GM12891 (cell line): ENCODE measurements around the gene SAMD10.
A peak's percentile ranks its signal among the peaks of the same experiment; 100 is the strongest.

Experiments used
- PAX5 ChIP-seq: IDR thresholded peaks from 2 replicates; pipeline ENCODE4 v1.6.1; 2011; ENCODE audit warnings: low read length, moderate library complexity, mild to moderate bottlenecking; ENCODE audit not compliant: insufficient read depth, severe bottlenecking
- POLR2A ChIP-seq: IDR thresholded peaks from 2 replicates; pipeline ENCODE4 v1.6.1; 2011; ENCODE audit warnings: low read depth, low read length, control low read depth
- POLR2AphosphoS5 ChIP-seq: IDR thresholded peaks from 2 replicates; pipeline ENCODE4 v1.6.1; 2011; ENCODE audit warnings: low read depth, low read length, control low read depth
- TAF1 ChIP-seq: IDR thresholded peaks from 2 replicates; pipeline ENCODE4 v1.6.1; 2011; ENCODE audit warnings: low read depth, low read length, control low read depth

DNA sequence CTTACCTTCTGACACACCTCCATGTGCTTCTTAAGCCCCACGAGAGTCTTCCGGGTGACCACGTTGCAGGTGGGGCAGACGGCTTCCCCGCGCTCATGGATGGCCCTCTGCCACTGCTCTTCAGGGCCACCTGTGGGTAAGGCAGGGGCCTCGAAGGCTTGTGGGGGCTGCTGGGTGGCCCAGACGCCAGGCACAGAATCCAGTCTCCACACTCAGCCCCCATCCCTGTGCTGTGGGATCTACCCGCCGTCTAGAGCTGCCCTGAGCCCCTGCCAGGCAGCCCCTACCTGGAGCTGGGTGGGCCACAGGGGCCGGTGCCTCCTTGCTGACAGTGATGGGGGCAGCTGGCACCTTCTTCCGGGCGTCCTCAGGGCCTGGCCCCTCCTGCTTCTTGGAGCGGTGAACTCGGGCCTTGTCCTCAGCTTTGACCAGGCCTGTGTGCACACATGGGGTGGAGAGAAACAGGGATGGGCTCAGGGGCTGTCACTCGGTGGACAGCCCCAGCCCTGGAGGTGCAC is 15.6 kb downstream of the SAMD10 start:
- TF ChIP-seq POLR2A (0 out of 2 replicates have a peak, but pooled peaks have one; percentile 19), TAF1 (no peak), POLR2AphosphoS5 (no peak), PAX5 (no peak)
